Measurements from ENCODE around the gene CTU1.

CTU1 gene

GRCh38 chr19:51079481-51080110, 28.6 kb downstream of the CTU1 start:
- no peak for DNase-seq

- DNase-seq = no peak
Observed at GRCh38 chr19:51078731-51079130, 29.5 kb downstream of the CTU1 start.

GRCh38 chr19:51078104-51078503, 30.1 kb downstream of the CTU1 start:
- no peak for DNase-seq

GRCh38 chr19:51076631-51077213, 31.5 kb downstream of the CTU1 start:
- DNase-seq = no peak

- DNase-seq = no peak
Observed at GRCh38 chr19:51075998-51076397, 32.2 kb downstream of the CTU1 start.

GRCh38 chr19:51071095-51071405, 37.2 kb downstream of the CTU1 start:
- DNase-seq = no peak

GRCh38 chr19:51070334-51071094, 37.7 kb downstream of the CTU1 start:
- DNase-seq = no peak

GRCh38 chr19:51066393-51067186, 41.6 kb downstream of the CTU1 start:
- DNase-seq = no peak

- no peak for DNase-seq
Observed at GRCh38 chr19:51065221-51065960, 42.8 kb downstream of the CTU1 start.

- no peak for DNase-seq
Observed at GRCh38 chr19:51064534-51065220, 43.5 kb downstream of the CTU1 start, which contains the start of gene KLK13. KLK13 (minus strand) TSS chr19:51065092; CDS start chr19:51065067, 25 bp downstream.

GRCh38 chr19:51063664-51064063, 44.5 kb downstream of the CTU1 start:
- no peak for DNase-seq

- no peak for DNase-seq
Observed at GRCh38 chr19:51060973-51061372, 47.2 kb downstream of the CTU1 start.

GRCh38 chr19:51060336-51060735, 47.9 kb downstream of the CTU1 start:
- no peak for DNase-seq

GRCh38 chr19:51059715-51060114, 48.5 kb downstream of the CTU1 start:
- DNase-seq = no peak

GRCh38 chr19:51055866-51056265, 52.3 kb downstream of the CTU1 start:
- no peak for DNase-seq
